ENCODE data around the gene RALGAPA1.

DNA sequence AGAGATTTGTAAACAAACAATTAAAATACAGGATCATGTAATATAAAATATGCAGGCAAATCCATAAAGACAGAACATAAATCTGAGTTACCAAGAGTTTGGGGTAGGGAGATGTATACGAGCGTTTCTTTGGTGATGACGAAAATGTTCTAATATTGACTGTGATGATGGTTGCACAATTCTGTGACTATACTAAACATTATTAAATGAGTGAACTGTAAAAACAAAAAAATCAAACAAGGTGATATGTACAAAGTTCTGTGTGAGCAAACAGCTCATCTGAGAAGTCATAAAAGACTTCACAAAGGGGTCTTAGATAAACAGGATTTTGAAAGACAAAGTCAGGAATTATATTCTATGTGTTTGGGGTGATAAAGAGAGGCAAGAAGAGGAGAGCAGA, 147.2 kb downstream of the RALGAPA1 start:
- TF ChIP-seq FOSL2 (IDR thresholded peaks at IDR 0.05; ENCODE audit: borderline replicate concordance, low read depth) (no peak), TAF1 (IDR thresholded peaks at IDR 0.05; ENCODE audit: borderline replicate concordance, low read depth, low read length) (no peak), GABPA (IDR thresholded peaks at IDR 0.05; ENCODE audit: low read depth) (no peak), FOXM1 (IDR thresholded peaks at IDR 0.05; ENCODE audit: low read depth) (no peak), EZH2phosphoT487 (IDR thresholded peaks at IDR 0.05; ENCODE audit: borderline replicate concordance, low read depth) (no peak)
- TF ChIP-seq, protein P1, sequence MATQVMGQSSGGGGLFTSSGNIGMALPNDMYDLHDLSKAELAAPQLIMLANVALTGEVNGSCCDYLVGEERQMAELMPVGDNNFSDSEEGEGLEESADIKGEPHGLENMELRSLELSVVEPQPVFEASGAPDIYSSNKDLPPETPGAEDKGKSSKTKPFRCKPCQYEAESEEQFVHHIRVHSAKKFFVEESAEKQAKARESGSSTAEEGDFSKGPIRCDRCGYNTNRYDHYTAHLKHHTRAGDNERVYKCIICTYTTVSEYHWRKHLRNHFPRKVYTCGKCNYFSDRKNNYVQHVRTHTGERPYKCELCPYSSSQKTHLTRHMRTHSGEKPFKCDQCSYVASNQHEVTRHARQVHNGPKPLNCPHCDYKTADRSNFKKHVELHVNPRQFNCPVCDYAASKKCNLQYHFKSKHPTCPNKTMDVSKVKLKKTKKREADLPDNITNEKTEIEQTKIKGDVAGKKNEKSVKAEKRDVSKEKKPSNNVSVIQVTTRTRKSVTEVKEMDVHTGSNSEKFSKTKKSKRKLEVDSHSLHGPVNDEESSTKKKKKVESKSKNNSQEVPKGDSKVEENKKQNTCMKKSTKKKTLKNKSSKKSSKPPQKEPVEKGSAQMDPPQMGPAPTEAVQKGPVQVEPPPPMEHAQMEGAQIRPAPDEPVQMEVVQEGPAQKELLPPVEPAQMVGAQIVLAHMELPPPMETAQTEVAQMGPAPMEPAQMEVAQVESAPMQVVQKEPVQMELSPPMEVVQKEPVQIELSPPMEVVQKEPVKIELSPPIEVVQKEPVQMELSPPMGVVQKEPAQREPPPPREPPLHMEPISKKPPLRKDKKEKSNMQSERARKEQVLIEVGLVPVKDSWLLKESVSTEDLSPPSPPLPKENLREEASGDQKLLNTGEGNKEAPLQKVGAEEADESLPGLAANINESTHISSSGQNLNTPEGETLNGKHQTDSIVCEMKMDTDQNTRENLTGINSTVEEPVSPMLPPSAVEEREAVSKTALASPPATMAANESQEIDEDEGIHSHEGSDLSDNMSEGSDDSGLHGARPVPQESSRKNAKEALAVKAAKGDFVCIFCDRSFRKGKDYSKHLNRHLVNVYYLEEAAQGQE (IDR thresholded peaks at IDR 0.05; ENCODE audit: low read depth, low read length), result no peak
- TF ChIP-seq, protein P2, sequence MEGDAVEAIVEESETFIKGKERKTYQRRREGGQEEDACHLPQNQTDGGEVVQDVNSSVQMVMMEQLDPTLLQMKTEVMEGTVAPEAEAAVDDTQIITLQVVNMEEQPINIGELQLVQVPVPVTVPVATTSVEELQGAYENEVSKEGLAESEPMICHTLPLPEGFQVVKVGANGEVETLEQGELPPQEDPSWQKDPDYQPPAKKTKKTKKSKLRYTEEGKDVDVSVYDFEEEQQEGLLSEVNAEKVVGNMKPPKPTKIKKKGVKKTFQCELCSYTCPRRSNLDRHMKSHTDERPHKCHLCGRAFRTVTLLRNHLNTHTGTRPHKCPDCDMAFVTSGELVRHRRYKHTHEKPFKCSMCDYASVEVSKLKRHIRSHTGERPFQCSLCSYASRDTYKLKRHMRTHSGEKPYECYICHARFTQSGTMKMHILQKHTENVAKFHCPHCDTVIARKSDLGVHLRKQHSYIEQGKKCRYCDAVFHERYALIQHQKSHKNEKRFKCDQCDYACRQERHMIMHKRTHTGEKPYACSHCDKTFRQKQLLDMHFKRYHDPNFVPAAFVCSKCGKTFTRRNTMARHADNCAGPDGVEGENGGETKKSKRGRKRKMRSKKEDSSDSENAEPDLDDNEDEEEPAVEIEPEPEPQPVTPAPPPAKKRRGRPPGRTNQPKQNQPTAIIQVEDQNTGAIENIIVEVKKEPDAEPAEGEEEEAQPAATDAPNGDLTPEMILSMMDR (IDR thresholded peaks at IDR 0.05), result no peak
